B cell (primary cell): ENCODE data around the gene ITGA7. TPM values are rescaled to one million over a fixed set of nuclear protein-coding genes. Genes with fewer than 3 reads are reported as not detected.

Experiments
- ATAC-seq: fragments of 200-7000 bp; cut with Tn5 transposase; one replicate; pipeline ENCODE4 v1.10.0; 2021; ENCODE audit warnings: low read depth, mild to moderate bottlenecking, moderate number of reproducible peaks, moderate library complexity
- CTCF ChIA-PET: fragments of 350-600 bp; sonication (Branson Sonifier 250); formaldehyde crosslinking; loops from one replicate; lab custom pipeline; 2021; ENCODE audit warnings: antibody characterized with exemption, inconsistent platforms; lab: Charles Lee
- POLR2A ChIA-PET: fragments of 350-600 bp; sonication (Branson Sonifier 250); formaldehyde crosslinking; loops from one replicate; lab custom pipeline; 2021; ENCODE audit warnings: antibody characterized with exemption; lab: Charles Lee
- DNase-seq: peaks from one replicate; pipeline ENCODE4 v3.0.0; 2013
- H2AFZ ChIP-seq: 2 replicates; pipeline ENCODE4 v1.6.1; 2012; ENCODE audit warnings: mild to moderate bottlenecking, low read depth, low read length; ENCODE audit not compliant: insufficient read depth, poor library complexity, severe bottlenecking
- H3K27ac ChIP-seq, 2 donors: 1 replicate in 1 of 2; 2 replicates in 1 of 2; pipeline ENCODE4 v1.5.1; 2012 to 2013; ENCODE audit warnings: low read length in 2 of 2, mild to moderate bottlenecking in 2 of 2, moderate library complexity in 1 of 2
- H3K27me3 ChIP-seq, 4 experiments: fragments of 200-600 bp in 1 of 4; sonication (generic) in 1 of 4; replicated peaks in 1 of 4; 1 replicate in 2 of 4; 2 replicates in 2 of 4; pipeline versions ENCODE4 v1.6.1 to v1.7.0; 2013 to 2016; ENCODE audit warnings: low read length in 3 of 4, mild to moderate bottlenecking in 2 of 4, mixed read lengths in 1 of 4, moderate library complexity in 1 of 4; ENCODE audit not compliant: insufficient read depth in 4 of 4, control insufficient read depth in 3 of 4; ENCODE audit errors: control extremely low read depth in 1 of 4
- H3K36me3 ChIP-seq, 2 experiments: replicated peaks in 1 of 2; 1 replicate in 1 of 2; 2 replicates in 1 of 2; pipeline versions ENCODE4 v1.6.1 to v1.7.1; 2013; ENCODE audit warnings: low read length in 1 of 2; ENCODE audit not compliant: insufficient read depth in 2 of 2, control insufficient read depth in 1 of 2; ENCODE audit errors: control extremely low read depth in 1 of 2, extremely low read depth in 1 of 2
- H3K4me1 ChIP-seq, 2 donors: fragments of 200-600 bp in 1 of 2; sonication (generic) in 1 of 2; 1 replicate in 1 of 2; 2 replicates in 1 of 2; pipeline versions ENCODE4 v1.5.1 to v1.6.1; 2013 to 2017; ENCODE audit warnings: low read length in 2 of 2; ENCODE audit not compliant: control insufficient read depth in 2 of 2, insufficient read depth in 2 of 2
- H3K4me2 ChIP-seq: replicated peaks from 2 replicates; pipeline ENCODE3; 2012; ENCODE audit warnings: mild to moderate bottlenecking, low read depth, low read length; ENCODE audit not compliant: poor library complexity, severe bottlenecking
- H3K4me3 ChIP-seq, 5 experiments: fragments of 200-600 bp in 1 of 5; sonication (generic) in 1 of 5; 1 replicate in 3 of 5; 2 replicates in 2 of 5; pipeline versions ENCODE4 v1.5.1 to v1.7.0; 2011 to 2016; ENCODE audit warnings: low read length in 4 of 5, mild to moderate bottlenecking in 4 of 5, low read depth in 2 of 5, control low read depth in 1 of 5, moderate library complexity in 1 of 5; ENCODE audit not compliant: insufficient read depth in 1 of 5; ENCODE audit errors: control extremely low read depth in 1 of 5, extremely low read depth in 1 of 5
- H3K79me2 ChIP-seq: fragments of 200-600 bp; sonication (generic); one replicate; pipeline ENCODE4 v1.6.0; 2016; ENCODE audit warnings: low read length; ENCODE audit not compliant: control insufficient read depth, insufficient read depth
- H3K9ac ChIP-seq: fragments of 200-600 bp; sonication (generic); 2 replicates; pipeline ENCODE4 v1.6.1; 2017; ENCODE audit warnings: mild to moderate bottlenecking, low read length, moderate library complexity
- H3K9me3 ChIP-seq, 3 donors: one replicate each; pipeline versions ENCODE4 v1.6.1 to v1.7.1; 2013; ENCODE audit warnings: low read length in 2 of 3; ENCODE audit not compliant: control insufficient read depth in 2 of 3, insufficient read depth in 1 of 3; ENCODE audit errors: control extremely low read depth in 1 of 3
- H4K20me1 ChIP-seq: 2 replicates; pipeline ENCODE4 v1.6.0; 2012; ENCODE audit warnings: mild to moderate bottlenecking, low read length; ENCODE audit not compliant: insufficient read depth, control insufficient read depth, poor library complexity, severe bottlenecking
- H3K27ac Mint-ChIP-seq: one replicate; pipeline ENCODE4 v1.8.0; 2021; ENCODE audit warnings: mixed read lengths
- H3K27me3 Mint-ChIP-seq: one replicate; pipeline ENCODE4 v1.8.0; 2021; ENCODE audit warnings: mixed read lengths
- H3K4me1 Mint-ChIP-seq: one replicate; pipeline ENCODE4 v1.8.0; 2021; ENCODE audit warnings: mixed read lengths
- H3K4me3 Mint-ChIP-seq: one replicate; pipeline ENCODE4 v1.8.0; 2021; ENCODE audit warnings: mixed read lengths
- H3K9me3 Mint-ChIP-seq: one replicate; pipeline ENCODE4 v1.8.0; 2022; ENCODE audit warnings: mixed read lengths; ENCODE audit not compliant: insufficient read depth
- EZH2 ChIP-seq: IDR thresholded peaks from 2 replicates; pipeline ENCODE4 v1.6.1; 2012; ENCODE audit warnings: borderline replicate concordance, low read depth, mild to moderate bottlenecking, moderate library complexity, low read length; ENCODE audit not compliant: insufficient read depth, poor library complexity, severe bottlenecking
- WGBS: methylation state at CpG from one replicate; pipeline ENCODE4 v1.1.5; 2013; ENCODE audit warnings: missing lambda C conversion rate; ENCODE audit not compliant: insufficient coverage; 5-methylcytosine and 5-hydroxymethylcytosine counted together
- intact Hi-C: fragments of 100-400 bp; cut with micrococcal nuclease; formaldehyde crosslinking; loops from one replicate; pipeline ENCODE4 v1.10.0; 2022
- polyA plus RNA-seq: library from polyadenylated mRNA; depleted of rRNA; stranded (reverse); fragments of >200 nt; gene quantifications from 2 replicates; pipeline ENCODE4 v1.2.3, GENCODE V29; 2012
- total RNA-seq, 2 donors: library from RNA; stranded (reverse); fragments of 120-200 nt in 1 of 2; gene quantifications; 1 replicate in 1 of 2; 2 replicates in 1 of 2; pipeline versions ENCODE4 v1.2.3 to v1.2.4, GENCODE V29; 2013 to 2022
- TF ChIP-seq, protein P1 (sequence below): fragments of 200-600 bp; IDR thresholded peaks from one replicate; pipeline ENCODE4 v1.8.0; 2022; ENCODE audit warnings: antibody characterized with exemption, mild to moderate bottlenecking

The ITGA7 gene
- total and polyA plus RNA-seq, 2 donors (not counting 1 experiment from before 2014, with no cell fraction given), result 2.4 to 3.3 TPM

DNA sequence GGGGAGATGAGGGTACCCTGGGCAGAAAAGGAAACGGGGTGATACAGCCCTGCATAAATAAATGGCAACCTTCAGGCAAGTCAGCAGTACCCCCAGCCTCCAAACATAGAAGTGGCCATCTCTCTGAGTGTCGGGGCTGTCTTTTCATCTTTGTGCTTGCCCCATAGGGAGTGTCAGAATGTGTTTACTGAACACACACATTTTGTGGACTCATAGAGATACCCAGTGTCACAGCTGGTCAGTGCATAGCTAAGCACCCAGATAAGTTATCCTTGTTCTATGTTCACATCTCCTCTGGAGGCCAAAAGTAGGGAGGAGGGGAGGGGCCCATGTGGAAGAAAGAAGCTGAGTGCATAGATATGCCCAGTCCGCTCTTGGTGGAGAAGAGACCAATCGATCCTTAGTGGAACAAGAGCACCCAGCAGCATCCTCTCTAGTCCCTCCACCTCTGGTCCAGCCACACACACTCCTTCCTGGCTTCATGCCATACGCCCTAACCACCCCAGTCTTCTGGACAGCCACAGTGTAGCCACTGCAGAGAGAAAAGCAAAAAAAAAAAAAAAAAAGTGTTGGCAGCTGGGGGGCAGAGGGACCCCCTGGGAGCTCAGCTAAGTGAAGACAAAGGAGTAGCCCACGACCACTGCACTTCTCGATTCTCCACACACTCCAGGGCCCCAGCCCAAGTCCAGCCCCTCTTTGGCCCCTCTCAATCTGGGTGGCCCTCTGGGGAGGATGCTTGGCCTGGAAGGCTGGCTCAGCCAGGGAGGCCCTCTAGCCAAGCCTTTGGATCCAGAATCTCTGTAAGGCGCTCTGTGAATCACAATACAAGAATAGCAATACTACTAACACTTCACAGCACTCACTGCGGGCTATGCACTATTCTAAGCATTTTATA lies 2.6 kb downstream of the ITGA7 start:
- no peaks in the 10 kb centered on the region for H3K9me3 ChIP-seq
- H2AFZ ChIP-seq, result no peak overlapping the region
- no peak overlapping the region for H3K4me3 ChIP-seq
- no peak overlapping the region for H3K27ac ChIP-seq
- Mint-ChIP-seq H3K9me3 (no peaks in the 10 kb centered on the region), H3K27ac (no peak overlapping the region), H3K4me1 (peaks cover 27% of the 10 kb centered on the region), H3K4me3 (no peak overlapping the region), H3K27me3 (peaks cover 18% of the 10 kb centered on the region)
- no peaks in the 10 kb centered on the region for H3K79me2 ChIP-seq
- intact Hi-C loops, result loop anchor here (5.0 kb wide), 1 partner anchor 33 kb away; no protein-coding TSS in a partner anchor
- H3K4me2 ChIP-seq, result no peak overlapping the region
- WGBS, result 87% methylated on average over 3 of the region's 9 CpGs
- peaks cover 19 to 21% of the 10 kb centered on the region in 2 donors for H3K4me1 ChIP-seq
- no peak for TF ChIP-seq EZH2
- TF ChIP-seq, protein P1, sequence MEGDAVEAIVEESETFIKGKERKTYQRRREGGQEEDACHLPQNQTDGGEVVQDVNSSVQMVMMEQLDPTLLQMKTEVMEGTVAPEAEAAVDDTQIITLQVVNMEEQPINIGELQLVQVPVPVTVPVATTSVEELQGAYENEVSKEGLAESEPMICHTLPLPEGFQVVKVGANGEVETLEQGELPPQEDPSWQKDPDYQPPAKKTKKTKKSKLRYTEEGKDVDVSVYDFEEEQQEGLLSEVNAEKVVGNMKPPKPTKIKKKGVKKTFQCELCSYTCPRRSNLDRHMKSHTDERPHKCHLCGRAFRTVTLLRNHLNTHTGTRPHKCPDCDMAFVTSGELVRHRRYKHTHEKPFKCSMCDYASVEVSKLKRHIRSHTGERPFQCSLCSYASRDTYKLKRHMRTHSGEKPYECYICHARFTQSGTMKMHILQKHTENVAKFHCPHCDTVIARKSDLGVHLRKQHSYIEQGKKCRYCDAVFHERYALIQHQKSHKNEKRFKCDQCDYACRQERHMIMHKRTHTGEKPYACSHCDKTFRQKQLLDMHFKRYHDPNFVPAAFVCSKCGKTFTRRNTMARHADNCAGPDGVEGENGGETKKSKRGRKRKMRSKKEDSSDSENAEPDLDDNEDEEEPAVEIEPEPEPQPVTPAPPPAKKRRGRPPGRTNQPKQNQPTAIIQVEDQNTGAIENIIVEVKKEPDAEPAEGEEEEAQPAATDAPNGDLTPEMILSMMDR, result no peak
- peaks cover 0 to 20% (median 7%) of the 10 kb centered on the region in 4 experiments for H3K27me3 ChIP-seq
- ATAC-seq (no peak), DNase-seq (no peak)
- ChIA-PET CTCF (interaction anchor here (0.7 to 2.8 kb wide), 8 partner anchors 9 to 278 kb away, joined by 3 to 15 read pairs (median 4); no protein-coding TSS in a partner anchor), POLR2A (interaction anchor here (1.0 kb wide), 1 partner anchor 11 kb away, joined by 3 read pairs; the partner anchor contains the start of gene BLOC1S1)
- no peaks in the 10 kb centered on the region for H4K20me1 ChIP-seq
- H3K36me3 ChIP-seq, result no peaks in the 10 kb centered on the region
- no peak overlapping the region for H3K9ac ChIP-seq
